ENCODE measurements around the gene CERS6.

DNA sequence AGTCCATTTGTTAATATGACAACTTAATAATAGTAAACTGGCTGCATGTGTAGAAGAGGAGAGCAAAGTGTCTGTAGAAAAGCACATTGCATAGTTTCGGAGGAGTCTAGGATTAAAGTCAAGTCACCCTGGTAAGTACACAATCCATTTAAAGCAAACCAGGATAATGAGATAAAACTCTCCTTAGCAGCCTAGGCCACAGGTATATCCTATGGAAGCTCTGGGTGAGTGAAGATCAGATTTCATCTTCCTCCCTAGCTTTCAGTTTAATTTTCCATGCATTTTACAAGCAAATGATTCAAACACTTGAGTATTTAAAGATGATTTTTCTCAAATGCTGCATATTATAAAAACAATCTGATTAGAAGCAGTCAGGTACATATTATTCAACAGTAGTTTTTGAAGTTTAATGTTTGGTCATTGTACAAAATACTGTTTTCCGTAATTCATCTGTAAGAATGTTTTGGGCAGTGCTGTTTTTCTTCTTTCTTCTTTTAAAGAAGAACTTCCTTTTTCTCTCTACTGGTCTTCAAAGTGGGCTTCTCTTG lies 10.2 kb downstream of the CERS6 start:
- TF ChIP-seq, protein P1, sequence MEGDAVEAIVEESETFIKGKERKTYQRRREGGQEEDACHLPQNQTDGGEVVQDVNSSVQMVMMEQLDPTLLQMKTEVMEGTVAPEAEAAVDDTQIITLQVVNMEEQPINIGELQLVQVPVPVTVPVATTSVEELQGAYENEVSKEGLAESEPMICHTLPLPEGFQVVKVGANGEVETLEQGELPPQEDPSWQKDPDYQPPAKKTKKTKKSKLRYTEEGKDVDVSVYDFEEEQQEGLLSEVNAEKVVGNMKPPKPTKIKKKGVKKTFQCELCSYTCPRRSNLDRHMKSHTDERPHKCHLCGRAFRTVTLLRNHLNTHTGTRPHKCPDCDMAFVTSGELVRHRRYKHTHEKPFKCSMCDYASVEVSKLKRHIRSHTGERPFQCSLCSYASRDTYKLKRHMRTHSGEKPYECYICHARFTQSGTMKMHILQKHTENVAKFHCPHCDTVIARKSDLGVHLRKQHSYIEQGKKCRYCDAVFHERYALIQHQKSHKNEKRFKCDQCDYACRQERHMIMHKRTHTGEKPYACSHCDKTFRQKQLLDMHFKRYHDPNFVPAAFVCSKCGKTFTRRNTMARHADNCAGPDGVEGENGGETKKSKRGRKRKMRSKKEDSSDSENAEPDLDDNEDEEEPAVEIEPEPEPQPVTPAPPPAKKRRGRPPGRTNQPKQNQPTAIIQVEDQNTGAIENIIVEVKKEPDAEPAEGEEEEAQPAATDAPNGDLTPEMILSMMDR (IDR thresholded peaks at IDR 0.05; ENCODE audit: low read depth, low read length, missing input control), result no peak
- TF ChIP-seq, protein P2, sequence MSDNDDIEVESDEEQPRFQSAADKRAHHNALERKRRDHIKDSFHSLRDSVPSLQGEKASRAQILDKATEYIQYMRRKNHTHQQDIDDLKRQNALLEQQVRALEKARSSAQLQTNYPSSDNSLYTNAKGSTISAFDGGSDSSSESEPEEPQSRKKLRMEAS (IDR thresholded peaks at IDR 0.05), result no peak
- TF ChIP-seq, protein P3, sequence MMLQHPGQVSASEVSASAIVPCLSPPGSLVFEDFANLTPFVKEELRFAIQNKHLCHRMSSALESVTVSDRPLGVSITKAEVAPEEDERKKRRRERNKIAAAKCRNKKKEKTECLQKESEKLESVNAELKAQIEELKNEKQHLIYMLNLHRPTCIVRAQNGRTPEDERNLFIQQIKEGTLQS (IDR thresholded peaks at IDR 0.05), result no peak
- TF ChIP-seq TAF1 (conservative IDR thresholded peaks at IDR 0.05), result no peak
- TF ChIP-seq EGR1 (IDR thresholded peaks at IDR 0.05; ENCODE audit: low read depth in 2 of 2), result no peak
- no peak for TF ChIP-seq SP1 (IDR thresholded peaks at IDR 0.05)
- TF ChIP-seq YY1 (IDR thresholded peaks at IDR 0.05), result no peak
- no peak for TF ChIP-seq GABPA (IDR thresholded peaks at IDR 0.05 in 1 of 2, conservative IDR thresholded peaks at IDR 0.05 in 1 of 2)
- TF ChIP-seq, protein P4, sequence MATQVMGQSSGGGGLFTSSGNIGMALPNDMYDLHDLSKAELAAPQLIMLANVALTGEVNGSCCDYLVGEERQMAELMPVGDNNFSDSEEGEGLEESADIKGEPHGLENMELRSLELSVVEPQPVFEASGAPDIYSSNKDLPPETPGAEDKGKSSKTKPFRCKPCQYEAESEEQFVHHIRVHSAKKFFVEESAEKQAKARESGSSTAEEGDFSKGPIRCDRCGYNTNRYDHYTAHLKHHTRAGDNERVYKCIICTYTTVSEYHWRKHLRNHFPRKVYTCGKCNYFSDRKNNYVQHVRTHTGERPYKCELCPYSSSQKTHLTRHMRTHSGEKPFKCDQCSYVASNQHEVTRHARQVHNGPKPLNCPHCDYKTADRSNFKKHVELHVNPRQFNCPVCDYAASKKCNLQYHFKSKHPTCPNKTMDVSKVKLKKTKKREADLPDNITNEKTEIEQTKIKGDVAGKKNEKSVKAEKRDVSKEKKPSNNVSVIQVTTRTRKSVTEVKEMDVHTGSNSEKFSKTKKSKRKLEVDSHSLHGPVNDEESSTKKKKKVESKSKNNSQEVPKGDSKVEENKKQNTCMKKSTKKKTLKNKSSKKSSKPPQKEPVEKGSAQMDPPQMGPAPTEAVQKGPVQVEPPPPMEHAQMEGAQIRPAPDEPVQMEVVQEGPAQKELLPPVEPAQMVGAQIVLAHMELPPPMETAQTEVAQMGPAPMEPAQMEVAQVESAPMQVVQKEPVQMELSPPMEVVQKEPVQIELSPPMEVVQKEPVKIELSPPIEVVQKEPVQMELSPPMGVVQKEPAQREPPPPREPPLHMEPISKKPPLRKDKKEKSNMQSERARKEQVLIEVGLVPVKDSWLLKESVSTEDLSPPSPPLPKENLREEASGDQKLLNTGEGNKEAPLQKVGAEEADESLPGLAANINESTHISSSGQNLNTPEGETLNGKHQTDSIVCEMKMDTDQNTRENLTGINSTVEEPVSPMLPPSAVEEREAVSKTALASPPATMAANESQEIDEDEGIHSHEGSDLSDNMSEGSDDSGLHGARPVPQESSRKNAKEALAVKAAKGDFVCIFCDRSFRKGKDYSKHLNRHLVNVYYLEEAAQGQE (IDR thresholded peaks at IDR 0.05), result no peak
- TF ChIP-seq, protein P5, sequence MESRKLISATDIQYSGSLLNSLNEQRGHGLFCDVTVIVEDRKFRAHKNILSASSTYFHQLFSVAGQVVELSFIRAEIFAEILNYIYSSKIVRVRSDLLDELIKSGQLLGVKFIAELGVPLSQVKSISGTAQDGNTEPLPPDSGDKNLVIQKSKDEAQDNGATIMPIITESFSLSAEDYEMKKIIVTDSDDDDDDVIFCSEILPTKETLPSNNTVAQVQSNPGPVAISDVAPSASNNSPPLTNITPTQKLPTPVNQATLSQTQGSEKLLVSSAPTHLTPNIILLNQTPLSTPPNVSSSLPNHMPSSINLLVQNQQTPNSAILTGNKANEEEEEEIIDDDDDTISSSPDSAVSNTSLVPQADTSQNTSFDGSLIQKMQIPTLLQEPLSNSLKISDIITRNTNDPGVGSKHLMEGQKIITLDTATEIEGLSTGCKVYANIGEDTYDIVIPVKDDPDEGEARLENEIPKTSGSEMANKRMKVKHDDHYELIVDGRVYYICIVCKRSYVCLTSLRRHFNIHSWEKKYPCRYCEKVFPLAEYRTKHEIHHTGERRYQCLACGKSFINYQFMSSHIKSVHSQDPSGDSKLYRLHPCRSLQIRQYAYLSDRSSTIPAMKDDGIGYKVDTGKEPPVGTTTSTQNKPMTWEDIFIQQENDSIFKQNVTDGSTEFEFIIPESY (IDR thresholded peaks at IDR 0.05), result no peak
- TF ChIP-seq RAD21 (IDR thresholded peaks at IDR 0.05), result no peak

Data from liver (tissue), 3 donors.